ENCODE results near the gene FBXO42. TPM values are rescaled to one million over a fixed set of nuclear protein-coding genes. Genes with fewer than 3 reads are reported as not detected.

The FBXO42 gene
- total and polyA plus RNA-seq, 2 experiments from 2014 or later = 6.0 to 20.7 TPM

GRCh38 chr1:16258591-16259135 lies 93.6 kb downstream of the FBXO42 start:
- no peak for DNase-seq (ENCODE audit: low spot score)
- TF ChIP-seq, protein P1, sequence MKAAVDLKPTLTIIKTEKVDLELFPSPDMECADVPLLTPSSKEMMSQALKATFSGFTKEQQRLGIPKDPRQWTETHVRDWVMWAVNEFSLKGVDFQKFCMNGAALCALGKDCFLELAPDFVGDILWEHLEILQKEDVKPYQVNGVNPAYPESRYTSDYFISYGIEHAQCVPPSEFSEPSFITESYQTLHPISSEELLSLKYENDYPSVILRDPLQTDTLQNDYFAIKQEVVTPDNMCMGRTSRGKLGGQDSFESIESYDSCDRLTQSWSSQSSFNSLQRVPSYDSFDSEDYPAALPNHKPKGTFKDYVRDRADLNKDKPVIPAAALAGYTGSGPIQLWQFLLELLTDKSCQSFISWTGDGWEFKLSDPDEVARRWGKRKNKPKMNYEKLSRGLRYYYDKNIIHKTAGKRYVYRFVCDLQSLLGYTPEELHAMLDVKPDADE (IDR thresholded peaks at IDR 0.05) = no peak
- no peak for TF ChIP-seq ZNF331 (CRISPR knock-in tag; IDR thresholded peaks at IDR 0.05; ENCODE audit: low read depth)
- no peak for TF ChIP-seq REST (IDR thresholded peaks at IDR 0.05; ENCODE audit: unreplicated experiment)
- no peak for TF ChIP-seq ZNF114 (CRISPR knock-in tag; IDR thresholded peaks at IDR 0.05)
- TF ChIP-seq EZH2phosphoT487 (IDR thresholded peaks at IDR 0.05; ENCODE audit: unreplicated experiment) = no peak
- TF ChIP-seq, protein P2, sequence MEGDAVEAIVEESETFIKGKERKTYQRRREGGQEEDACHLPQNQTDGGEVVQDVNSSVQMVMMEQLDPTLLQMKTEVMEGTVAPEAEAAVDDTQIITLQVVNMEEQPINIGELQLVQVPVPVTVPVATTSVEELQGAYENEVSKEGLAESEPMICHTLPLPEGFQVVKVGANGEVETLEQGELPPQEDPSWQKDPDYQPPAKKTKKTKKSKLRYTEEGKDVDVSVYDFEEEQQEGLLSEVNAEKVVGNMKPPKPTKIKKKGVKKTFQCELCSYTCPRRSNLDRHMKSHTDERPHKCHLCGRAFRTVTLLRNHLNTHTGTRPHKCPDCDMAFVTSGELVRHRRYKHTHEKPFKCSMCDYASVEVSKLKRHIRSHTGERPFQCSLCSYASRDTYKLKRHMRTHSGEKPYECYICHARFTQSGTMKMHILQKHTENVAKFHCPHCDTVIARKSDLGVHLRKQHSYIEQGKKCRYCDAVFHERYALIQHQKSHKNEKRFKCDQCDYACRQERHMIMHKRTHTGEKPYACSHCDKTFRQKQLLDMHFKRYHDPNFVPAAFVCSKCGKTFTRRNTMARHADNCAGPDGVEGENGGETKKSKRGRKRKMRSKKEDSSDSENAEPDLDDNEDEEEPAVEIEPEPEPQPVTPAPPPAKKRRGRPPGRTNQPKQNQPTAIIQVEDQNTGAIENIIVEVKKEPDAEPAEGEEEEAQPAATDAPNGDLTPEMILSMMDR (conservative IDR thresholded peaks at IDR 0.05; ENCODE audit: low read depth in 2 of 2) = no peak
- no peak for TF ChIP-seq POLR2AphosphoS5 (IDR thresholded peaks at IDR 0.05; ENCODE audit: low read depth)
- TF ChIP-seq, protein P3, sequence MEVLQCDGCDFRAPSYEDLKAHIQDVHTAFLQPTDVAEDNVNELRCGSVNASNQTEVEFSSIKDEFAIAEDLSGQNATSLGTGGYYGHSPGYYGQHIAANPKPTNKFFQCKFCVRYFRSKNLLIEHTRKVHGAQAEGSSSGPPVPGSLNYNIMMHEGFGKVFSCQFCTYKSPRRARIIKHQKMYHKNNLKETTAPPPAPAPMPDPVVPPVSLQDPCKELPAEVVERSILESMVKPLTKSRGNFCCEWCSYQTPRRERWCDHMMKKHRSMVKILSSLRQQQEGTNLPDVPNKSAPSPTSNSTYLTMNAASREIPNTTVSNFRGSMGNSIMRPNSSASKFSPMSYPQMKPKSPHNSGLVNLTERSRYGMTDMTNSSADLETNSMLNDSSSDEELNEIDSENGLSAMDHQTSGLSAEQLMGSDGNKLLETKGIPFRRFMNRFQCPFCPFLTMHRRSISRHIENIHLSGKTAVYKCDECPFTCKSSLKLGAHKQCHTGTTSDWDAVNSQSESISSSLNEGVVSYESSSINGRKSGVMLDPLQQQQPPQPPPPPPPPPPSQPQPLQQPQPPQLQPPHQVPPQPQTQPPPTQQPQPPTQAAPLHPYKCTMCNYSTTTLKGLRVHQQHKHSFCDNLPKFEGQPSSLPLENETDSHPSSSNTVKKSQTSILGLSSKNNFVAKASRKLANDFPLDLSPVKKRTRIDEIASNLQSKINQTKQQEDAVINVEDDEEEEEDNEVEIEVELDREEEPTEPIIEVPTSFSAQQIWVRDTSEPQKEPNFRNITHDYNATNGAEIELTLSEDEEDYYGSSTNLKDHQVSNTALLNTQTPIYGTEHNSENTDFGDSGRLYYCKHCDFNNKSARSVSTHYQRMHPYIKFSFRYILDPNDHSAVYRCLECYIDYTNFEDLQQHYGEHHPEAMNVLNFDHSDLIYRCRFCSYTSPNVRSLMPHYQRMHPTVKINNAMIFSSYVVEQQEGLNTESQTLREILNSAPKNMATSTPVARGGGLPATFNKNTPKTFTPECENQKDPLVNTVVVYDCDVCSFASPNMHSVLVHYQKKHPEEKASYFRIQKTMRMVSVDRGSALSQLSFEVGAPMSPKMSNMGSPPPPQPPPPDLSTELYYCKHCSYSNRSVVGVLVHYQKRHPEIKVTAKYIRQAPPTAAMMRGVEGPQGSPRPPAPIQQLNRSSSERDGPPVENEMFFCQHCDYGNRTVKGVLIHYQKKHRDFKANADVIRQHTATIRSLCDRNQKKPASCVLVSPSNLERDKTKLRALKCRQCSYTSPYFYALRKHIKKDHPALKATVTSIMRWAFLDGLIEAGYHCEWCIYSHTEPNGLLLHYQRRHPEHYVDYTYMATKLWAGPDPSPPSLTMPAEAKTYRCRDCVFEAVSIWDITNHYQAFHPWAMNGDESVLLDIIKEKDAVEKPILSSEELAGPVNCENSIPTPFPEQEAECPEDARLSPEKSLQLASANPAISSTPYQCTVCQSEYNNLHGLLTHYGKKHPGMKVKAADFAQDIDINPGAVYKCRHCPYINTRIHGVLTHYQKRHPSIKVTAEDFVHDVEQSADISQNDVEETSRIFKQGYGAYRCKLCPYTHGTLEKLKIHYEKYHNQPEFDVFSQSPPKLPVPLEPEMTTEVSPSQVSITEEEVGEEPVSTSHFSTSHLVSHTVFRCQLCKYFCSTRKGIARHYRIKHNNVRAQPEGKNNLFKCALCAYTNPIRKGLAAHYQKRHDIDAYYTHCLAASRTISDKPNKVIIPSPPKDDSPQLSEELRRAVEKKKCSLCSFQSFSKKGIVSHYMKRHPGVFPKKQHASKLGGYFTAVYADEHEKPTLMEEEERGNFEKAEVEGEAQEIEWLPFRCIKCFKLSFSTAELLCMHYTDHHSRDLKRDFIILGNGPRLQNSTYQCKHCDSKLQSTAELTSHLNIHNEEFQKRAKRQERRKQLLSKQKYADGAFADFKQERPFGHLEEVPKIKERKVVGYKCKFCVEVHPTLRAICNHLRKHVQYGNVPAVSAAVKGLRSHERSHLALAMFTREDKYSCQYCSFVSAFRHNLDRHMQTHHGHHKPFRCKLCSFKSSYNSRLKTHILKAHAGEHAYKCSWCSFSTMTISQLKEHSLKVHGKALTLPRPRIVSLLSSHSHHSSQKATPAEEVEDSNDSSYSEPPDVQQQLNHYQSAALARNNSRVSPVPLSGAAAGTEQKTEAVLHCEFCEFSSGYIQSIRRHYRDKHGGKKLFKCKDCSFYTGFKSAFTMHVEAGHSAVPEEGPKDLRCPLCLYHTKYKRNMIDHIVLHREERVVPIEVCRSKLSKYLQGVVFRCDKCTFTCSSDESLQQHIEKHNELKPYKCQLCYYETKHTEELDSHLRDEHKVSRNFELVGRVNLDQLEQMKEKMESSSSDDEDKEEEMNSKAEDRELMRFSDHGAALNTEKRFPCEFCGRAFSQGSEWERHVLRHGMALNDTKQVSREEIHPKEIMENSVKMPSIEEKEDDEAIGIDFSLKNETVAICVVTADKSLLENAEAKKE (CRISPR knock-in tag; IDR thresholded peaks at IDR 0.05) = no peak
- TF ChIP-seq NANOG (IDR thresholded peaks at IDR 0.05; ENCODE audit: borderline replicate concordance) = no peak
- TF ChIP-seq STAT1 (IDR thresholded peaks at IDR 0.05; ENCODE audit: unreplicated experiment) = no peak
- no peak for TF ChIP-seq CREB1 (CRISPR knock-in tag; IDR thresholded peaks at IDR 0.05; ENCODE audit: low read depth)
- no peak for TF ChIP-seq JUNB (IDR thresholded peaks at IDR 0.05; ENCODE audit: unreplicated experiment)
- no peak for TF ChIP-seq EZH2 (IDR thresholded peaks at IDR 0.05; ENCODE audit: low read depth, unreplicated experiment)
- no peaks in the 10 kb centered on the region for H3K27me3 Mint-ChIP-seq (ENCODE audit: insufficient read depth, low read depth, poor library complexity)
- peaks cover 4% of the 10 kb centered on the region; the same call in 1 of the 2 replicates for H3K4me1 ChIP-seq (ENCODE audit: insufficient read depth)
- ATAC-seq = no peak
- H3K27me3 ChIP-seq (ENCODE audit: insufficient read depth) = no peaks in the 10 kb centered on the region
- H3K9me2 ChIP-seq (ENCODE audit: insufficient read depth) = no peaks in the 10 kb centered on the region
- no peaks in the 10 kb centered on the region for H3K9me3 Mint-ChIP-seq
- no peaks in the 10 kb centered on the region; the same call in 1 of the 2 replicates for H3K36me3 ChIP-seq (ENCODE audit: insufficient read depth)
- no peaks in the 10 kb centered on the region; the same call in 2 of the 3 replicates for H3K36me3 Mint-ChIP-seq (ENCODE audit: low read depth)
- H3K4me3 ChIP-seq = no peak overlapping the region
- H3K27ac Mint-ChIP-seq = no peak overlapping the region
- H3F3A ChIP-seq (replicated peaks; ENCODE audit: low read depth) = 0 out of 2 replicates have a peak, but pooled peaks cover 3% of the 10 kb centered on the region
- H4K20me1 ChIP-seq (replicated peaks; ENCODE audit: insufficient read depth) = peaks cover 12% of the 10 kb centered on the region; the same call in 1 of the 2 replicates
- peaks cover 18% of the 10 kb centered on the region for H3K4me1 Mint-ChIP-seq
- no peaks in the 10 kb centered on the region; the same call in none of the 2 replicates for H3K79me2 ChIP-seq (replicated peaks; ENCODE audit: insufficient read depth)
- 0 out of 2 replicates have a peak overlapping the region, but pooled peaks have one; percentile 26 for H3K27ac ChIP-seq (ENCODE audit: low read depth)
- H3K4me3 Mint-ChIP-seq = no peak overlapping the region
- H2AFZ ChIP-seq = no peak overlapping the region
- H3K4me2 ChIP-seq = no peak overlapping the region
